DND-41 (cell line): Measurements from ENCODE around the gene DHRS3.

Experiments
- ATAC-seq: fragments of 200-7000 bp; cut with Tn5 transposase; 3 replicates; pipeline ENCODE4 v1.9.1; 2021; ENCODE audit warnings: low read depth; ENCODE audit not compliant: insufficient read depth
- DNase-seq: peaks from one replicate; pipeline ENCODE4 v3.0.0-alpha.2; 2020
- H2AFZ ChIP-seq: 2 replicates; pipeline ENCODE4 v1.6.0; 2012; ENCODE audit warnings: low read depth, low read length
- H3K27ac ChIP-seq: 2 replicates; pipeline ENCODE4 v1.5.1; 2012; ENCODE audit warnings: low read length, inconsistent platforms
- H3K27me3 ChIP-seq: fragments of 200-600 bp; sonication (generic); 2 replicates; pipeline ENCODE4 v1.6.0; 2012; ENCODE audit warnings: low read length, mild to moderate bottlenecking, inconsistent platforms; ENCODE audit not compliant: insufficient read depth, poor library complexity
- H3K36me3 ChIP-seq: 2 replicates; pipeline ENCODE4 v1.5.1; 2012; ENCODE audit warnings: low read length, inconsistent platforms; ENCODE audit not compliant: insufficient read depth
- H3K4me1 ChIP-seq: 2 replicates; pipeline ENCODE4 v1.5.1; 2012; ENCODE audit warnings: mild to moderate bottlenecking, low read length; ENCODE audit not compliant: insufficient read depth
- H3K4me2 ChIP-seq: 2 replicates; pipeline ENCODE4 v1.6.0; 2012; ENCODE audit warnings: mild to moderate bottlenecking, moderate library complexity, low read length, inconsistent platforms; ENCODE audit not compliant: insufficient read depth
- H3K4me3 ChIP-seq, 2 experiments: fragments of 200-600 bp in 1 of 2; shearing (Covaris generic) in 1 of 2; 2 replicates each; pipeline ENCODE4 v1.5.1; 2012 to 2016; ENCODE audit warnings: inconsistent platforms in 2 of 2, low read length in 2 of 2, mild to moderate bottlenecking in 2 of 2, low read depth in 1 of 2, moderate library complexity in 1 of 2
- H3K79me2 ChIP-seq: 2 replicates; pipeline ENCODE4 v1.6.0; 2012; ENCODE audit warnings: low read length, inconsistent platforms; ENCODE audit not compliant: insufficient read depth
- H3K9ac ChIP-seq: 2 replicates; pipeline ENCODE4 v1.6.0; 2012; ENCODE audit warnings: low read depth, mild to moderate bottlenecking, inconsistent platforms, low read length, moderate library complexity
- H3K9me3 ChIP-seq: 2 replicates; pipeline ENCODE4 v1.5.1; 2012; ENCODE audit warnings: low read length, moderate library complexity, mild to moderate bottlenecking, inconsistent platforms; ENCODE audit not compliant: insufficient read depth, severe bottlenecking
- H4K20me1 ChIP-seq: 2 replicates; pipeline ENCODE4 v1.6.0; 2012; ENCODE audit warnings: low read length; ENCODE audit not compliant: insufficient read depth
- CTCF ChIP-seq: IDR thresholded peaks from 2 replicates; pipeline ENCODE4 v1.5.1; 2012; ENCODE audit warnings: borderline replicate concordance, low read length, moderate library complexity, mild to moderate bottlenecking; ENCODE audit not compliant: poor library complexity, severe bottlenecking; ENCODE audit errors: extremely low read depth
- EZH2 ChIP-seq: IDR thresholded peaks from 3 replicates; pipeline ENCODE4 v1.6.1; 2012; ENCODE audit warnings: borderline replicate concordance, low read depth, mild to moderate bottlenecking, moderate library complexity, low read length, inconsistent platforms; ENCODE audit not compliant: severe bottlenecking

DHRS3 gene

GRCh38 chr1:12530462-12531178 lies 87.4 kb downstream of the DHRS3 start:
- ATAC-seq (no peak), DNase-seq (no peak)
- H3K27ac ChIP-seq: no peak overlapping the region
- H3K4me1 ChIP-seq: no peaks in the 10 kb centered on the region
- TF ChIP-seq CTCF: no peak
- TF ChIP-seq EZH2: no peak
- no peak overlapping the region for H3K4me3 ChIP-seq
- no peaks in the 10 kb centered on the region for H3K79me2 ChIP-seq
- H3K9me3 ChIP-seq: peaks cover 3% of the 10 kb centered on the region
- no peak overlapping the region for H2AFZ ChIP-seq
- no peaks in the 10 kb centered on the region for H3K27me3 ChIP-seq
- no peaks in the 10 kb centered on the region for H3K36me3 ChIP-seq
- no peaks in the 10 kb centered on the region for H4K20me1 ChIP-seq
- H3K9ac ChIP-seq: no peak overlapping the region
- no peak overlapping the region for H3K4me2 ChIP-seq

GRCh38 chr1:12529640-12530174 lies 88.3 kb downstream of the DHRS3 start:
- Histone ChIP-seq H3K9ac (no peak overlapping the region), H2AFZ (no peak overlapping the region), H3K27ac (no peak overlapping the region), H3K4me3 (no peak overlapping the region), H4K20me1 (no peaks in the 10 kb centered on the region), H3K4me1 (no peaks in the 10 kb centered on the region), H3K4me2 (no peak overlapping the region), H3K79me2 (no peaks in the 10 kb centered on the region), H3K27me3 (no peaks in the 10 kb centered on the region), H3K9me3 (no peaks in the 10 kb centered on the region), H3K36me3 (no peaks in the 10 kb centered on the region)
- no peak for DNase-seq
- no peak for ATAC-seq
- TF ChIP-seq CTCF (no peak), EZH2 (no peak)

- H3K9me3 ChIP-seq: no peaks in the 10 kb centered on the region
- H3K79me2 ChIP-seq: no peaks in the 10 kb centered on the region
- H3K27ac ChIP-seq: no peak overlapping the region
- H3K4me1 ChIP-seq: no peaks in the 10 kb centered on the region
- ATAC-seq (no peak), DNase-seq (no peak)
- H2AFZ ChIP-seq: no peak overlapping the region
- H3K9ac ChIP-seq: no peak overlapping the region
- H3K27me3 ChIP-seq: no peaks in the 10 kb centered on the region
- no peak overlapping the region for H3K4me3 ChIP-seq
- H4K20me1 ChIP-seq: no peaks in the 10 kb centered on the region
- TF ChIP-seq EZH2 (no peak), CTCF (no peak)
- no peak overlapping the region for H3K4me2 ChIP-seq
- no peaks in the 10 kb centered on the region for H3K36me3 ChIP-seq
Measured at GRCh38 chr1:12528021-12528852, 89.8 kb downstream of the DHRS3 start.
